NCI-H446 (cell line): ENCODE data around the gene BRD4.

Experiments used
- DNase-seq, 2 experiments: peaks; one replicate each; lab custom pipeline; 2025; lab: John Stamatoyannopoulos, UW

BRD4 gene

DNA sequence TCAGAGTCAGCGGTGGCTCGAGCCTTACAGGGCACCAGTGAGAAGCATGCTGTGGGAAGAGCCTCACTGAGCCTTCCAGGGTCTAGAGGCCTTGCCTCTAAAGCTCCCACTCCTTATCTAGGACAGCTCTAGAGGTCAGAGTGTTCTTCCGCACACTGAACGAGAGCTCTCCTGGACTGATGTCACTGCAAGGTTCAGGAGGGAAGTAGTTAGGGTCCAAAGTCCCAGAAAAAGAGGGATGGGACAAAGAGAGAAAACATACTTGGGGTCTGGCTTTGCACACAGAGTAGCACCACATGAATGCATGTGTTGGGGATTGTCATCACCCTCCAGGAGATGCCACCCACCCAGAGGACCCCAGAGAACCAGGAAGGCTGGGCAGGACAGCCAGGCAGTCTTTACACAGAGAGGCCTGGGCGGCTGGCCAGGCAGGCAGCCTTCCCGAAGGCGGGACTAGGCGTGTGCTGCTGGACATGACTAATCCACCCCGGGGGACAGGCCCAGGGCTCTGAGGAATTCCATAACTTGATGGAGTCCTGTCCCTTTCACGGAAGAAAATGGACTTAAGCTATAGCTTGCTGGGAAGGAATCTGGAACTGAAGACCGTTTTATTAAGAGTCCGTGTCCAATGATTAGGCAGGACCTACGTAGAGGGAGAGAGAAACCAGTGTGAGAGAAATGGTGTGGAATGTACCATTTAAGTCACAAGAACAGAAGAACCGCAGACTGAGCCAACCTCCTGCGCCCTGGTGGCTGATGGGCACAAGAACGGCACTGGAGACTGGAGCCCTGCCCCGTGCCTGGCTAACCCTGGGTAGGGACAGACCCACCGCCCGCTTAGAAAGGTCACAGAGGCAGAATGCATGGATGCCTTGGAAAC lies 83.5 kb downstream of the BRD4 start:
- DNase-seq: no peak

DNA sequence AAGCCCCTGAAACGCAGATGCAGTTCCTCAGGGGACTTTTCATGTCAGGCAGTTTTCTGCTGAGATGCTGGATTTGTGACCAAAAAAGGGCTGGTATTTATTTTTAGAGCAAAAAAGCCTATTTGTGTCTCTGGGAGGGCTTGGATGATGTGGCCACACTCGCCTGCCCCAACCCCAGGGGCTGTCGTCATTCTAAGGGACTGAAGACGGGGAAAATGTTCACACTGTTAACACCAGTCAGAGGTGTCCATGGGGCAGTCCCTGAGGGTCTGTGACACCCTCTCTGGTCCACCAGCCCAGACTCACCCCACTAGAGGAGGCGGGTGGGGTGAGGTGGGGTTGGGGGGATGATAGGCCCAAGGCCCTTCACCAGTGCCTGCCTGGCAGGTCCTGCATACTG lies 84.2 kb downstream of the BRD4 start:
- no peak for DNase-seq

DNA sequence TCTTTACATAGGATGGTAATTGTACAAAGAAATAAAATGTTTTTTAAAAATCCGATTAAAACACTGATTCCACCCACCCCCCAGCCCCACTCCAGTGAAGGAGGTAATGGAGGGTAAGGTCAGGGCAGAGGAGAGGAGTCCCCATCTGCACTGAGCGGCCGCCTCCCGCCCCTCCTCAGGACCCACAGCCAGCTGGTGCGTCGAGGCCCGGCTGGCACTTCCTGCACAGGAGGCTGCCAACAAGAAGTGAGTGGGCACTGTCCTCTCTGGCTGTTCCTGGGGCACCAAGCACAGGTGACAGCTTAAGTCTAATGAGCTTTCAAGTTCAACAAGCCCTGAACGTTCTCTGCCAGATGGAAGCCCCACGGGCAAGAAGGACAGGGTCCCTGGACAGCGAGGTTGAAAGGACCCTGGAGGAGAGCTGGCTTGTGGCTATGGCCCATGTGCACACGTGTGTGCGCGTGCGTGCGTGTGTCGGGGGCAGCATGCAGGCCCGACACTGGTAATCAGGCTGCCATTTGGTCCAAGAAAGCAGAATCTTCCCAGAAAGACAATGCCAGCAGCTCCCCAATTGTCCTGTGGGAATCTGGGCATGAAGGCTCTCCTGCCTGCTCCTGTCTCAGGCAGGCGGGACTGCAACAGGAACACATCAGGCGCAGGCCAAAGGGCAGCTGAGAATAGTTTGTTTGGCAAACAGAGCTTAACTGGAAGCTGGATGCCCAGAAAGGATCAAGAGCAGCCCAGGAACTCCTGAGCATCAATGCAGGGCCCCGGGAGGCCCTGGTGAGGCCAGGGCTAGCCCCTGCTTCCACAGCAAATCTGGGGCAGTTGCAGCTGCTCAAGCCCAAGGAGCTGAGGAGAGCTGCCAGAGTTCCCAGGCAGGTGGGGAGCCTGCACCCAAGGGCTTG lies 85.0 kb downstream of the BRD4 start:
- no peak for DNase-seq

DNA sequence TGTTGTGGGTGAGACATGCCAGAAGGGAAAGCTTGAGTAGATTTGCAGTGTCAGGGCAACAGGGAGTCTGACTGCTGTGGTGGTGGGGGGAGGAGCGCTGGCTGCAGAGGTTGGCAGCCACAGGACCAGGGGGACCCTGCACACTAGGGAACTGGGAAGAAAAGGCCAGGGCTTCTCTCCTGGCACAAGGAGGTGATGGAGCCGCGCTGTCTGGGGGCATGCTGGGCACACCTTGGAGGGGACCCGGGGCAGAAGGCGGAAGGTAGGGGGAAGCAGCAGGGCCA lies 86.2 kb downstream of the BRD4 start:
- DNase-seq: no peak

DNA sequence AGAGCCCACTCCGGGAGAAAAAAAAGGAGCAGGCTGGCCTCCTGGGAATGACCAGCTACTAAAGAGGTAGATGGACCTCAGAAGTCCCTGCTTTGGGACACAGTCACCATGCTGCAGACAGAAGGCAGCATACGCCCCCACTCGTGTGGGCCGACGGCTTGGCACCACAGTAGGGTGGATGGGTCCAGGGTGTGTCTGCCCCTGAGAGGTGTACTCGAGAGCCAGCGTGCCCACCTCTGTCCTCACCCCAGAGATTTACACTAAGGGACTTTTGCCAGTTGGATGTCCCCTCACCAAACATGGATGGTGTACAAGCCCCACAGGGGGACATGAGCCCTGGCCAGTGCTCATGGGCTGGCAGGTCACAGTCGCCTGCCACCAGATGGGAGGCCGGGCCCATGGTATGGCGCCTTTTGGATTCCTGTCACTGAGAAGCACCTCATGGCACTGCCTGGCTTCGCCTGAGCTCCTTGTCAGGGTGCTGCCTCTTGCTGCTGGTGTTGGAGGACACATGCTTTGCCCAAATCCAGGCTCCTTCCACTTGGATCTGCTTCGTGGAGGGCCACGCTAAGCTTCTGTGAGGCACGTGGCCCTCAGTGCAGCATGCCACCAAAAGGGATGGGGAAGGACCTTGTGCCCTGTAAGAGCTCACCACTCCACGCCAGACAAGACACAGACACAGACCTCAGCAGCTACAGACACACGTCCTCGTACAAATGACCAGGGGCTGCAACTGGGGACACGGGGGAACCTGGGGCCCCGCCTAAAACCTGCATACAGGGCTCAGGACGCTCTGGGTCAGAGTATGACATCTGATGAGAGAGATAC lies 86.8 kb downstream of the BRD4 start:
- no peak for DNase-seq

DNA sequence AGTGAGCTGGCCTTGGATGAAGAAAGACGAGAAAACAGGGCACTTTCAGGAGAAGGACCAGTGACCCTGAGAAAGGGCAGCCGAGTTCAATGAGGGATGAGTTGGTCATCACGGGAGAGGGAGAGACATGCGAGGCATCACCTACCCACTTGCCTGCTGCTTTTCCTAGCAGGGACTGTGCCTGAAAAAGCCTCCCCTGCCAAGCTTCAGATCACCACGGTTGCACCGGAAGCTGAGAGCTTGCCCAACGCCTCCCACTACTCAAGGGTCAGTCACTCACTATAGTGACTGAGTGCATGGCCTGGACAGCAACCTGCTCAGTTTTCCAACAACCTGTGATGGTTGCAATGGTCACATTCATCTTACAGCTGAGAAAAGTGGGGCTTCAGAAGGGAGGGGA lies 87.5 kb downstream of the BRD4 start:
- DNase-seq: no peak

DNA sequence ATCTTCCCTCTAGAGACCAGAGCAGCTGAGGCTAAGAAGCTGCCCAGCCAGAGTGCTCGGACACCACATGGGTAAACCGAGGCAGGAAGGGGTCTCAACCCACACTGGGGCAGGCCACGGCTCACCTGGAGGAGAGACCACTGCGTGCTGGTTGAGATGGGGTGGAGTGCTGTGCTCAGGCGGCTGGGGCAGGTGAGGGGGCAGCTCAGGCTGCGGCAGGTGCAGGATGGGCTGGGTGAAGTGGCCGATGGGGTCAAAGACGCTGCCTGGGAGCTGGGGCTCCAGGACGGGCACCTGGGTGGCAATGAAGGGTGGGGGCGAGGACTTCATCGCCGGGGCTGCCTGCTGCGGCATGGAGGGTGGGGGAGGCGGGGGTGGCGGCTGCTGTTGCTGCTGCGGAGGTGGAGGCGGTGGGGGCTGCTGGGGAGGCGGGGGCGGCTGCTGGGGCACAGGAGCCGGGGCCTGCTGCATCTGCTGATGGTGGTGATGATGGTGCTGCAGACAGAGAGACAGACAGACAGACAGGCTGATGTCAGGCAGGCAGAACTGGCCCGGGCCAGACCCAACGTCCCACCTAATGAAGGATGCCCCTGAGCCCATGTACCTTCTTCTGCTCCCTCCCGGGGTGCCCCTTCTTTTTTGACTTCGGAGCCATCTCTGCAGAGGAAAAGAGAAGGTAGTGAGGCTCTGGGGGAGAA lies 88.1 kb downstream of the BRD4 start:
- no peak for DNase-seq

DNA sequence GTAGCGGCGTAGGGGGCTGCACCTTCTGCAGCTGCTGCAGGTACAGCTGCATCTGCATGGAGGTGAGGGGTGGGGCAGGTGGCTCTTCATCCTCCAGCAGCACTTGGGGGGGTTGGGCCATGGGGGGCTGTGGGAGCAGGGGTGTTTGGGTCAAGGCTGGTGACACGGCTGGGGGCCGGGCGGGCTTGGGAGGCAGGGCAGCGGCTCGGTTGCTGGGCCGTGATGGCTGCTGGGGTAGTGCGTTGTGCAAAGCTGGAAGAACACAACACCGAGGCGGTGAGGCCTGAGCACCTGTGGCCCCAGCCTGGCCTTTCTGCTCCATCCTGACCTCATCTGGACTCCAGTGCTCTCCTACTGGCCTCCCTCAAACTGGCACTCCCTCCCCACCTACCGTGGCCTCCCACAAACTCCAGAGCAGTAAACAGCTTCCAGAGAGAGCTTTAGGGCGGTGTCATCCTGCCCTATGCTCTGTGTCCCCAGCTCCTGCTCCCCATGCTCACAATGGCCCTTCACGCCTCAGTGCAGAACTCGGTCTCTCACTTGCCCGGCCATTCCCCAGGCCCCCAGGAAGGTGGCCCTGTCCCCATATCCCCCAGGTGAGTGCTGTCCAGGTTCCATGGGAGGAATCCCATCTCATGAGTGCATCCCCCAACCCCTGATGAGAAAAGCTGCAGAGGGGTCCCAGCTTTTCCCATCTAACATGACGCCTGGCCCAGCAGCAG lies 88.9 kb downstream of the BRD4 start:
- no peak for DNase-seq

DNA sequence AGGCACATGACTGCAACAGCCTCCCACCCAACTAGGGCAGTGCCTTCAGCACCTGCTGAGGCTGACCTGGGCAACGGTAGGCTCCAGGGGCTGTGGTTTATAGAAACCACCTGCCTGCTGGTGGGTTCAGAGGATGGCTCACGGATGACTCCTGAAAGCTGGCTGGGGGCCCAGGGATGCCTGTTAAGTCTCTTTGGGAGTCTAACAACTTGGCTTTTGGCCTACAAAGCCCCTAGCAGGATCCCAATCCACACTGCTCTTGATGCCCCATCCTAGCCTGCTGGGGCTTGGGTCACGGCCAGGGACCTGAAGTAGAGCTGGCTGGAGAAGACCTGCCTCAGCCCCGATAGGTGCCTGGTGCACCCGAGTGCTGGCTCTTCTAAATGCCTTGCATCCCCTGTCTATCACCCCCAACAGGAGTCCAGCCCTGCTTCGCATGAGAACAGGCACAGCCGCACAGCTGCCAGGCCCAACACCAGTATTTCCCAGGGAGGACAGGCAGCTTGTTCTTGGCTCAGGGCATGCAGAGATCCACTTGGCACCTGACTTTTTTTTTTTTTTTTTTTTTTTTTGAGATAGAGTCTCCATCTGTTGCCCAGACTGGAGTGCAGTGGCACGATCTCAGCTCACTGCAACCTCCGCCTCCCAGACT lies 91.0 kb downstream of the BRD4 start:
- peak; percentile 64 to 82 for DNase-seq

DNA sequence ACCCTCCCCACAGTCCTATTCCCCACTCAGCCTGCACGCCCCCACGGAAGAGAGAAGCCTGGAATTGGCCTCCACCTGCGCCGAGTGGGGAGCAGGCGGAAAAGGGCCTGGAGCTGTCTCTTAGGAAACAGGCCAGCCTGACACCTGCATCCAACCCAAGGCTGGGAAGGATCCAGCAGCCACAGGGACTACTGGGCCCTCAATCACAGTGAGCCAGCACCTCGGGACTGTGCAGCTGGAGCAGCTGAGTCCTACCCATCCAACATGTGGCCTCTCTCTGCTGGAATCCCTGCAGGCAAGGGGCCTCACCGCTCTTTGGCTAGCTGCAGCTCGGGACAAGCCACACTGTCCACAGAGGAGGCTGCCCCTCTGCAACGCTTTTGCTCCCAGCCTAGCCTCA lies 91.8 kb downstream of the BRD4 start:
- no peak for DNase-seq

DNA sequence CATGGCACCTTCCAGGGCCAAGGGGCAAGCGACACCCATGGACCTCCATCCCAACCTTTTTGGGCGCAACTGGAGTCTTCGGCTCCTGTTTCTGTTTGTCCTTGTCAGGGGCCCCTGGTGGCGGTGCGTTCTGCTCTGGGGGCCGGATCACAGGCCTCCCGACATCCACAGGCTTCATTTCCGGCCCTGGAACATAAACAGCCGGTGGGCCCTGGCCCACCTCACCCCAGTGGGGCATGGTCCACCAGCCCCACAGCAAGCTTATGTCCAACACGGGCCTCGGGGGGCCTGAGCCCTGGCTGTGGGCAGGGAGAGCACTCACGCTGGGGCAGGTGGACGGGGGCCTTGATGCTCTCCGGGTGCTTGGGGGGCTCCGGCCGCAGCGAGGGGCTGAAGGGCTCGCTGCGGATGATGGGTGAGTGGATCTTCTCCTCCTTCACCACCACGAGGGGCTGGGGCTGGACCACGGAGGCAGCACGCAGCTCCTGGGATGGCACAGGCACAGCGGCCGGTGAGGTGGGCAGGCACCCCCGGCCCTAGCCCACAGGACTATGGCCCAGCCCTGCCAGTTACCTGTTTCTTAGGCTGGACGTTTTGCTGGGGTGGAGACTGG lies 92.9 kb downstream of the BRD4 start:
- no peak for DNase-seq

DNA sequence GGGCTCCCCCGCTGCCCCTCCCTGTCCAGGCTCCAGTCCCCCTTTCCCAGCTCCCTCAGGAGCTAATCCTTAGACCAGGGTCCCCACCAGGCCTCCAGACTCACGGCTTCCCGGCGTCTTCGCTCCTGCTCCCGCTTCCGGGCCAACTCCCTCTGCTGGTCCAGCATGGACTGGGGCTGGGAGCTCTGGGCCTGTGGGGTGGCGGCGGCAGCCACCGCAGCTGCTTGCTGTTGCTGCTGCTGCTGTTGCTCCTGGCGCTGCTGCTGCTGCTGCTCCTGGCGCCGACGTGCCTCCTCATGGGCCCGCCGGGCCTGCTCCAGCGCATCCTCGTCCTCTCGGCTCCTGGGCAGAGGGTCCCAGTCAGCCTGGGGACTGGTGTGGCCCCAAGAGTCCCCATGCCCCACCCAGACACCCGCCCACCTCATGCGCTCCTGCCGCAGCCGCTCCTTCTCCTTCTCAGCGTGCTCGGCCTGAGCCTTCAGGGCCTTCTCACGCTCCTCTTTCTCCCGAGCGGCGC lies 93.6 kb downstream of the BRD4 start:
- DNase-seq: no peak

DNA sequence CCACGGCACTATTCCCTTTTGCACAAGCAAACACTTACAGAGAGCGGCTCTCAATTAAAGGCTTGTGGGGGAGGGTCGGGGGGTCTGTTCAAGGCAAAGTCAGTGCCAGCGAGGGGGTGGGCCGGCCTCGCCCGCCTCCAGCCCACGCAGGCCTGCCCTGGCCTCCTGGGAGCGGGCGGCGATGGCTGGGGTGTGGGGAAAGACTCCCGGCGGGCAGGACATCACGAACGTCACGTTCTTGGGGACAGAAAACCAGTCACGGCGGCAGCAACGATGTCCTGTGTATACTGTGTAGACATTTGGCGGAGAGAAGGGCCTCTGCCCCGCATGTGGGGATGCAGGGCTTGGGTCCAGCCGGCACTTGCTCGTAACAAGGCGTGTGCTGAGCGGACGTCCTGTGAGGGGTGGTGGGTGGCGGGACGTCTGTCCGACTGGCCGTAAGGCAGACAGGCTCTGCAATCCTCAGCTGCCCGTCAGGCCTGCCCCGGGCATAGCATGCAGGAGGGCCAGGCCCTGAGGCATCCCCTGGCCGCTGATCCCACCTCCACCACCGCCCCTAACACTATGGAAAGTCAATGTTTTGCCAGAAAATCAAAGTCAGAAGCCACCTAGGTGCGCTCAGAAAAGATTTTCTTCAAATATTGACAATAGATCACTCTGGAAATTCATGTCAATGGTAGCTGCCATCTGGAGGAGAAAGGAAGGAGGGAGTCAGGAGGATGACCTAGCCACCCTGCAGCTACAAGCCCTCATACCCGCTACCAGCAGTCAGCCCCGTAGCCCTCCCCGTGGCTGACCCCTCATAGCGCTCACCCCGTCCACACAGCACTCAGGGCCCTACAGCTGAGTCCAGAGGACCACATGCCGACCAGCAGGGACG lies 94.3 kb downstream of the BRD4 start:
- DNase-seq: no peak

DNA sequence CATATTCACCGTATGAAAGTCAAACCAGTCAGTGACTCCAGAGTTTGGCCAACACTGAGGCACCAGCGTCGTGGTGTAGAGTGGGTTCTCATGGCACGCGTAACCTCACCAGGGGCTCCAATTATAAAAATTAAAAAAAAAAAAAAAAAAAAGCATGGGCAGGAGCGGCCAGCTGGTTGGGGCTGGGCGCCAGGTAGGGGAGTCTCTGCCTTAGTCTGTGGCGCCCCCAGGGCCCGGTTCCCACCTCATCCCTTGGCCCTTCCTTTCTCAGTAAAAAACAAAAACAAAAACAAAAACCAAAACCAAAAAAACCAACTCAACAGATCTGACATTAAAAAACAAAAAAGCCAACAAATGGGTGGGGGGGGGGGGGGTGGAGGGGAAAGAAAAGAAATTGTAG lies 95.5 kb downstream of the BRD4 start:
- DNase-seq: no peak

DNA sequence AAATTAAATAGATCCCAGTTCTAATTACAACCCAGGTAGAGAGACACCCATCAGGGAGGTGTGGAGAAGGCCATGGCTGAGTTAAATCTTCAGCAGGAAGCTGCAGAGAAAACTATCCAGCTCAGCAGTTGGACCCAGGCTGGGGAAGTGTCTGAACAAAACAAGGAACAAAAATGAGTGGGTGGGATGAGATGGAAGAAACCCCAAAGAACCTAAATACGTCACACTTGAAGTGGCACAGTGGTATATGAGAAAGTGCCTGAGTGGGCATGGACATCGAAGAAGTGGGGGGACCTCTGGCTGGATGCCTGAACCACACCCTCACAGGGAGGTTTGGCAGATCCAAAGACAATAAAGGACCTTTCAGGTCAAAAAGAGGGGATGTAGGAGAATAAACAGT lies 96.6 kb downstream of the BRD4 start:
- no peak for DNase-seq

DNA sequence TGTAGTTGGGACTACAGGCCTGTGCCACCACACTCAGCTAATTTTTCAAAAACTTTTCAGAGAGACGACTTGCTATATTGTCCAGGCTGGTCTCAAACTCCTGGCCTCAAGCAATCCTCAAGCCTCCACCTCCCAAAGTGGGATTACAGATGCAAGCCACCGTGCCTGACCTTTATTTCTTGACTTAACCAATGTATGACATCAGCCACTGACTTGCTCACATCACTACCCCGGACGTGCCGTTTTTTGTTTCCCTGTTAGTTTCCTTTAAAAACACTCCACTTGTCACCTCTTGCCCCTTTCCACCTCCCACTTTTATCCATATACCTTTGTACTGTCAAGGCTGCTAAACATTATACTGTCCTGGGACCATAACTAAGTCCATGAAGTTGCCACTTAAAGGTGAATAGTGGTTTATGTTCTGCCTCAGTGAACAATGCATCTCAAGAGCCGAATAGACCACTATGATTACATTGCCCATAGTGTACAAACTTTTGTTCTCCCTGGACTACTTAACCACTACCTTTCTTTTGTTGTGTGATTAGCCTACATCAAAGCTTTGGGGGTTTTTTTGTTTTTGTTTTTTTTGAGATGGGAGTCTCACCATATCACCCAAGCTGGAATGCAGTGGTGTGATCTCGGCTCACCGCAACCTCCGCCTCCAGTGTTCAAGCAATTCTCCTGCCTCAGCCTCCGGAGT lies 97.8 kb downstream of the BRD4 start:
- DNase-seq: no peak

DNA sequence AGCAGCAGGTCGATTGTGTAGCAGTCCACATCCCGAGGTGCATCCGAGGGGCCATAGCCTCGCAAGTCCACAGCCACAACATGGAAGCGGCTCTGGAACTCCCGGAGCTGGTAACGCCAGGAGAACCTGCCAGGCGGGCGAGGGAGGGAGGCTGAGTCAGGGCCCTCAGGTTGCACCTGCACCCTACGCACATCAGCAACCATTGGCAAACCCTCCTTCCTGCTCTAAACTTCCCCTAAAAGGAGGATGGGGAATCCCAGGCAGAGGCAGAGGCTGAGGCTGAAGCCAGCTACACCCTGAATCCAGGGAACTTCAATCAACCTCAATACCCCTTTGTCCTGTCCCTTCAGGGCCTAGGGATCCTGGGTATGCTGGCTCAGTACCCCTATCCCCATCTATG lies 101.1 kb downstream of the BRD4 start:
- DNase-seq: no peak

DNA sequence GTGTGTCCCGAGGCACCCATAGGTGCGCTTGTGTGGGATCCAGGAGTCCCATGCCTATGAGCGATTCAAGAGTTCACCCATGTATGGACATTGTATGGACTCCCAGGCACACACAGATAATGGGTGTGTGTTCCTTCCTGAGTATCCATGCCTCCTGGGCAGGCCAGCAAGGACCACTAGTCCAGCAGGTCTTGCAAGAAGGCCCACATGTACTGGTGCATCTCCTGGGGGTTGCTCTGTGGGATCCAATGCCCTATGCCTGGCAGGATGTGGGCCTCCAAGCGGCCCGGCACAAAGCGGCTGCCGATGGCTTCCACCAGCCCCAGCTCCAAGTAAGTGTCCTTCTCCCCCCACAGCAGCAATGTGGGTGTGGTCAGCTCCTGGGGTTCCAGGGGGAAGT lies 105.1 kb downstream of the BRD4 start:
- DNase-seq: no peak
